SK-N-SH (cell line): ENCODE data around the gene TCL1B.

Experiments used
- CTCF ChIP-seq: fragments of 200-600 bp; sonication (generic); IDR thresholded peaks from 2 replicates; pipeline ENCODE4 v1.6.1; 2017; ENCODE audit warnings: antibody characterized with exemption, mild to moderate bottlenecking, moderate library complexity
- EZH2phosphoT487 ChIP-seq: fragments of 200-600 bp; sonication (generic); IDR thresholded peaks from 2 replicates; pipeline ENCODE4 v1.6.1; 2017; ENCODE audit warnings: low read depth, mixed run types, mild to moderate bottlenecking, antibody characterized with exemption, moderate library complexity, borderline replicate concordance
- GABPA ChIP-seq: IDR thresholded peaks from 2 replicates; pipeline ENCODE4 v1.4.0; 2012; ENCODE audit warnings: low read depth, mild to moderate bottlenecking

- TF ChIP-seq CTCF (no peak), GABPA (no peak), EZH2phosphoT487 (no peak)
Observed at GRCh38 chr14:95733212-95733611, 47.0 kb downstream of the TCL1B start.
